OCI-LY7 (cell line): Measurements from ENCODE around the gene OPRM1.

Experiments used
- CTCF ChIP-seq: fragments of 200-600 bp; sonication (generic); conservative IDR thresholded peaks from 2 replicates; pipeline ENCODE4 v1.5.1; 2014; ENCODE audit warnings: mild to moderate bottlenecking, antibody characterized with exemption, low read length, moderate library complexity, mixed read lengths
- EZH2phosphoT487 ChIP-seq: fragments of 200-600 bp; sonication (generic); IDR thresholded peaks from 2 replicates; pipeline ENCODE4 v1.6.1; 2018; ENCODE audit warnings: low read depth, borderline replicate concordance, mild to moderate bottlenecking, mixed run types, antibody characterized with exemption, low read length, moderate library complexity, mixed read lengths

GRCh38 chr6:154060076-154060475, 21.0 kb downstream of the OPRM1 start:
- TF ChIP-seq CTCF (no peak), EZH2phosphoT487 (no peak)
